Measurements from ENCODE around the gene SCYL1.
"Not testable (repeated sequence)": the region's sequence is repeated elsewhere in the genome, so short reads cannot be mapped to it uniquely, and the experiment has no call there.

SCYL1 gene

DNA sequence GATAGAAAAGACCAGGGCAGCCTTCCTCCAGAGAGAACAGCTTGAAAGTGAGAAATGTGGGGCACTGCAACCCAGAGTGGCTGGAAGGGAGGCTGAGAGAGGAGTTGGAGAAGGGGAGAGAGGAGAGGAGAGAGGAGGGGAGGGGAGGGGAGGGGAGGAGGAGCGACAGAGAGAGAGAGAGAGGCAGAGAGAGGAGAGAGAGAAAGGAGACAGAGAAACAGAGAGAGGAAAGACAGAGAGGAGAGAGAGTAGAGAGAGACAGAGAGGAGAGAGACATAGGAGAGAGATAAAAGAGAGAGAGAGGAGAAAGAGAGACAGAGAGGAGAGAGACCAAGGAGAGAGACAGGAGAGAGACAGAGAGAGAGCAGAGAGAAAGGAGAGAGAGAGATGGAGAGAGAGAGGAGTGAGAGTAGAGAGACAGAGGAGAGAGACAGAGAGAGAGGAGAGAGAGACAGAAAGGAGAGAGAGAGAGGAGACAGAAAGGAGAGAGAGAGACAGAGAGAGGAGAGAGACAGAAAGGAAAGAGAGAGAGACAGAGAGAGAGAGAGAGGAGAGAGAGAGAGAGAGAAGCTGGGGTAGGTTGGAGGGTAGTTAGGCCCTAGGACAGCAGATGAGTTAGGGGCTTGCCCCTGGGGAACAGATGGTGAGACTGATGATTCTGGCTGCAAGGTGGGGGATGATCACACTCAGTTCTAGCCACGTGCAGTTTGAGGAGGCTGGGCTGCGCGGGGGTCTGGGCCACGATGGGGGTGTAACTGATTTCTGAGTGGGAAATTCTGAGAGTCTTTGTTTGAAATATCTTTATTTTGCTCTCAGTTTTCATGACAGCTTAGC, 8.5 kb upstream of the SCYL1 start:
- ChIA-PET POLR2A (interaction anchor here (0.8 to 1.2 kb wide), 3 partner anchors 12 to 114 kb away, joined by 3 to 7 read pairs (median 7); no protein-coding TSS in a partner anchor), CTCF (interaction anchor here (1.0 to 1.8 kb wide), 3 partner anchors 9 to 100 kb away, joined by 3 to 9 read pairs (median 3); no protein-coding TSS in a partner anchor)
- no peak for TF ChIP-seq CTCF (IDR thresholded peaks at IDR 0.05; ENCODE audit: control extremely low read depth, extremely low read depth, low read depth, missing control alignments)
- DNase-seq (ENCODE audit: extremely low spot score), result no peak

- not testable (repeated sequence) for DNase-seq (ENCODE audit: extremely low spot score)
- ChIA-PET CTCF (interaction anchor here (1.3 to 2.8 kb wide), 3 partner anchors 9 to 313 kb away, joined by 3 to 8 read pairs (median 5); no protein-coding TSS in a partner anchor), POLR2A (interaction anchor here (0.7 kb wide), 1 partner anchor 401 kb away, joined by 4 read pairs; no protein-coding TSS in a partner anchor)
Observed at GRCh38 chr11:65518941-65519549, 5.8 kb upstream of the SCYL1 start.

- CTCF ChIA-PET; DNase-seq (ENCODE audit: extremely low spot score); POLR2A ChIA-PET: not testable (repeated sequence)
Observed at GRCh38 chr11:65521777-65522521, 2.9 kb upstream of the SCYL1 start.

DNA sequence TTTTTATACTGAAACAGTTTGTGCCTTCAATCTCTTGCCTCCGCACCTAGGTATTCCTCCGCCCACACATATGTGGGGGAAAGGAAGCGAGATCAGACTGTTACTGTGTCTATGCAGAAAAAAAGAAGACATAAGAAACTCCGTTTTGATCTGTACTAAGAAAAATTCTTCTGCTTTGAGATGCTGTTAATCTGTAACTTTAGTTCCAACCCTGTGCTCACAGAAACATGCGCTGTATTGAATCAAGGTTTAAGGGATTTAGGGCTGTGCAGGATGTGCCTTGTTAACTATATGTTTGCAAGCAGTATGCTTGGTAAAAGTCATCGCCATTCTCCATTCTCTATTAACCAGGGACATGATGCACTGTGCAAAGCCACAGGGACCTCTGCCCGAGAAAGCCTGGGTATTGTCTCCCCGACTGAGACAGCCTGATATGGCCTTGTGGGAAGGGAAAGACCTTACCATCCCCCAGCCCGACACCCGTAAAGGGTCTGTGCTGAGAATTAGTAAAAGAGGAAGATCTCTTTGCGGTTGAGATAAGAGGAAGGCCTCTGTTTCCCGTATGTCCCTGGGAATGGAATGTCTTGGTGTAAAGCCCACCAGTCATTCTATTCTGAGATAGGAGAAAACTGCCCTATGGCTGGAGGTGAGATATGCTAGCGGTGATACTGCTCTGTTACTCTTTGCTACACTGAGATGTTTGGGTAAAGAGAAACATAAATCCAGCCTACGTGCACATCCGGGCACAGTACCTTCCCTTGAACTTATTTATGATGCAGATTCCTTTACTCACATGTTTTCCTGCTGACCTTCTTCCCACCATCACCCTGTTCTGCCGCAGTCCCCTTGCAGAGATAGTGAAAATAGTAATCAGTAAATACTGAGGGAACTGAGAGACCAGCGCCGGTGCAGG, 1.9 kb upstream of the SCYL1 start:
- POLR2A ChIA-PET, result not testable (repeated sequence)
- CTCF ChIA-PET, result interaction anchor here (8.5 kb wide), 1 partner anchor 18 kb away, joined by 77 read pairs; no protein-coding TSS in a partner anchor
- peak; percentile 13 for DNase-seq (ENCODE audit: extremely low spot score)

DNA sequence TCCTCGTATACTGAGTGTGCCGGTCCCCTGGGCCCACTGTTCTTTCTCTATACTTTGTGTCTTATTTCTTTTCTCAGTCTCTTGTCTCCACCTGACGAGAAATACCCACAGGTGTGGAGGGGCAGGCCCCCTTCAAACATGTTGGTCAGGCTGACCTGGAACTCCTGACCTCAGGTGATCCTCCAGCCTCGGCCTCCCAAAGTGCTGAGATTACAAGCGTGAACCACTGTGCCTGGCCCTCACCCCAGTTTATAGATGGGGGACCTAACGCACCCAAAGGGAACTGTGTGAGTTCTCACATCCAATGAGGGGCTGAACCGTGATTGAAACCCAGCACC, 1.3 kb upstream of the SCYL1 start:
- DNase-seq (ENCODE audit: extremely low spot score), result not testable (repeated sequence)
- CTCF ChIA-PET, result interaction anchor here (8.5 kb wide), 1 partner anchor 18 kb away, joined by 77 read pairs; no protein-coding TSS in a partner anchor

DNA sequence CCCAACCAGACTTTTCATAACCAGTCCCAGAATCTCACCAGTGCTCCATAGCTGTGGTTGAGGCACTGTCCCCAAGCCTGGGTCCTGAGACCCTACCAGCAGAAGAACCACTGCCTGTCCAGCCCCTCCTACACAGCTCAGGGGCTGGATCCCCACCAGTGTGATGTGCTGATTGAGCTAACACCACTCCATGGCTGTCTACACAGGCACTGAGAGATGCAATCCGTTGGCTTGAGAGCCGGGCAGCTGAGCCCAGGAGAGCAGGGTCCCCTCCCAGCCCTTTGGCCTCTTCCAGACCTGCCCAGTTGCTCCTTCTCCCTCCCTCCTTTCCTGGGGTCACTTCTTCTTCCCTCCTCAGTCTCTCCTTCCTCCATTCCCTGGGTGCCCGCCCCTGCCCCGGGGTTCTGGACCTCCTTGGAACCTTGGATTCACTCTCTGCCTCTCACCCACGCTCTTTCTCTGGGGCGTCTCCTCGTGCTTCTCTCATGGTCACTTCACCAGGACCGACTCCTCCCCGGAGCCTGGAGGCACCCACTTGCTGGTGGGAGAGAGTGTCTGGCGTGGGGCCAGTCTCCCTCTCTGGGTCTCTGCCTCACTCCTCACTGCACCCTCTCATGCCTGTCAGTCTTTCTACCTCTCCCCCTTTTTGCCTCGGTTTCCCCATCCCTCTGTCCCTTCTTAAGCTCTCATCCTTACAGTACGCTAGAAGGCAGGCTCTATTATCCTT, 706 bp upstream of the SCYL1 start:
- ChIA-PET CTCF (interaction anchor here (8.5 kb wide), 1 partner anchor 17 kb away, joined by 77 read pairs; no protein-coding TSS in a partner anchor), POLR2A (interaction anchor here (1.4 to 1.9 kb wide), 4 partner anchors 12 to 19 kb away, joined by 3 to 18 read pairs (median 11); no protein-coding TSS in a partner anchor)
- peak; percentile 14 for DNase-seq (ENCODE audit: extremely low spot score)
- TF ChIP-seq CTCF (IDR thresholded peaks at IDR 0.05; ENCODE audit: control extremely low read depth, extremely low read depth, low read depth, missing control alignments), result no peak

More for the DNA sequence above, 1.3 kb upstream of the SCYL1 start:
- POLR2A ChIA-PET, result not testable (repeated sequence)

GRCh38 chr11:65525546-65526480, 930 bp downstream of the SCYL1 start:
- DNase-seq (ENCODE audit: extremely low spot score), result no peak
- TF ChIP-seq CTCF (IDR thresholded peaks at IDR 0.05; ENCODE audit: control extremely low read depth, extremely low read depth, low read depth, missing control alignments), result no peak
- ChIA-PET POLR2A (interaction anchor here (0.6 to 1.9 kb wide), 11 partner anchors 11 to 418 kb away, joined by 3 to 18 read pairs (median 5); partner anchors contain the start of genes MALAT1 and NEAT1), CTCF (interaction anchor here (1.1 to 8.5 kb wide), 3 partner anchors 14 to 264 kb away, joined by 3 to 77 read pairs (median 4); partner anchors contain the start of gene POLA2)

All from GM10248 (cell line).